ENCODE measurements around the gene SIPA1L3. TPM values are rescaled to one million over a fixed set of nuclear protein-coding genes. Genes with fewer than 3 reads are reported as not detected.

Gene SIPA1L3
- total RNA-seq, 1 donor from 2014 or later: 77.2 TPM

- DNase-seq (ENCODE audit: low read depth): no peak
Measured at GRCh38 chr19:37947778-37948177, 40.8 kb downstream of the SIPA1L3 start.

GRCh38 chr19:37948362-37948761 lies 41.4 kb downstream of the SIPA1L3 start:
- peak; percentile 82 for DNase-seq (ENCODE audit: low read depth)

DNA sequence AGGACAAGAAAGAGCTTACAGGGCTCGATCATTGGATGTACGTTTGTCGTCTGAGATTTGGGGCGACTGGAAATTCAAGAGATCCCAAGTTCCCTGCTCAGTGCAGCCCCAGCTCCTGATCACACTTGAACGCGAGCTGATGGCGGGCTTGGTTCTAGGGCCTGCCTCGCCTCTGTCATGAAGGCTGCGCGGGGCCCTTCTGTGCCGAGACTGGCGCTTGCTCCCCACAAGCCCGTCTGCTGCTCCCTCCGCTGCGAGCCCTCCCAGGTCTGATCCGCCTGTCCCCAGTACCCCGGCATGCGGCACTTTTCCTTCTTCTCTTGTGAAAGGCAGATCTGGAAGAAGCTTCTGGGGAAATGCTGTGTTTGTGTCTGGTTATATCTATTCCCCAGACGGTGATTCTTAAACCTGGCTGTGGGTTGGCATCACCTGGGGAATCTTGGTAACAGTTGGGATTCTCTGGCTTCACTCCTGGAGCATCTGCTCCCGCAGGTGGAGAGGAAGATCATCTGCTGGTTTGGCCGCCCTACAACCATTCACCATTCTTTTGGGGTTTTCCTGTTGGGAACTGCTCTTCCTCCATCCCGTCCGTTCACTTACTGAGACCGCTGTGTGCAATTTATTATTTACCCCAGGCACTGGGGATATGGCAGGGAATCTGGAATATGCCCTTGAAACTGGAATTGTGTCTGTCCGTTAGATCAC lies 43.6 kb downstream of the SIPA1L3 start:
- DNase-seq (ENCODE audit: low read depth): no peak

GRCh38 chr19:37951816-37952210 lies 44.8 kb downstream of the SIPA1L3 start:
- peak; percentile 38 for DNase-seq (ENCODE audit: low read depth)

DNA sequence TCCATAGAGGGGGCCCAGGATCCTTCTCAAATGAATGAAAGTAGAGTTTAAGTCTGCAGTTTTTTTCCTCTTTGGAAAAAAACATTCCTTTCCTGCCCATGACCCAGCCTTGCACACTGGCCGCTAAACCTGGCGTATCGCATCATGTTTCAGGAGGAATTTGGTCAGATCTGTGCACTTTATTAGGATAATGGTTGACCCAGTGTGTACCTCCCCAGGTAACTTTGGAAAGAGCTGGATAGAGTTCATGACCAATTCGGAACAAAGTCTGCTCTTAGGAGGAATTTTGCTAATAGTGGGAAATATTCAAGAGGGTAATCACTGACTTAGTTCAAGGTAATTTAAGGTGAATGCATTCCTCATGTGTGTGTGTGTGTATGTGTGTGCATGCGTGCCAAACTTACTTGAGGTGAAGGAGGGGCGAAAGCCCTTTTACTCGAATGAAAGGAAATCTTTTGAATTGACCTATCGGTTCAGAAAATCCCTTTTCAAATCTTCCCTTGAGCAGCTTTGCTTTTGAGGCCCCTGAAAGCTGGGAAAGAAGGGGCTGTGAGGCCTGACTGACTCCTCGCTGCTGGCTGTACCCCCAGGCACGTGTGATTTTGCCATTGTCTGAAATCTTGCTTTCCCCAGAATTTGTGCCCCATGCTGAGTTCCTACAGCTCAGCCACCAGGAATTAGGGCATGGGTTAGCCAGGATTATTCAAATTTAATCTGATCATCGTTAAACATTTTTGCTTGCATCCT lies 46.3 kb downstream of the SIPA1L3 start:
- DNase-seq (ENCODE audit: low read depth): peak; percentile 79

DNA sequence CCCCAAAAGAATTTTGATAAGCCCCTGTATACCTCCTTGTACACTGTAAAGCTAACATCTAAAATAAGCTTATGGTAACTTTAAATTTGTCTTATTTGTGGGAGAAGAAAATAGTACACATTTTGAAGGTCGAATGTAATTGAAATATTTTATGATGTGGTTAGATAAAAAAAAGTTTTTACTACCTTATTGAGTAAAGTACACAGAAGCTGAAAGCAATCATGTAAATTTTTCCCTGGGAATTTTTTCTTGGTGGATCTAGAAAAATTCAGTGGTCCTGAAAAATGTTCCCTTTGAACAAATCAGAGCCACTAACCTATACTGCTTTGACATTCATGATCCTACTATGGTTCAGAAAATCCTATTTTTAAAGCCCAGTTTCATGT lies 46.9 kb downstream of the SIPA1L3 start:
- DNase-seq (ENCODE audit: low read depth): peak; percentile 27

- no peak for DNase-seq (ENCODE audit: low read depth)
Measured at GRCh38 chr19:37954421-37954874, 47.4 kb downstream of the SIPA1L3 start.

DNA sequence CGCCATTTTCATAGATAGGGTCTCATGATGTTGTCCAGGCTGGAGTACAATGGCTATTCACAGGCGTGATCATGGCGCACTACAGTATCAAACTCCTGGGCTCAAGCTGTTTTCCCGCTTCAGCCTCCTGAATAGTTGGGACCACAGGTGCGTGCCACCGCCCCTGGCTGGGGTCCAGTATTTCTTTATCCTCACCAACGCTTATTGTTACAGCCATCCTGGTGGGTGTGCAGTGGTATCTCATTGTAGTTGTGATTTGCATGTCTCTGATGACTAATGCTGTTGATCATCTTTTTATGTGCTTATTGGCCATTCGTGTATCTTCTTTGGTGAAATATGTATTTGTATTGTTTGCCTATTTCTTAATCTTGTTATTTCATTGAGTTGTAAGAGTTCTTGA lies 49.0 kb downstream of the SIPA1L3 start:
- DNase-seq (ENCODE audit: low read depth): no peak

- no peak for DNase-seq (ENCODE audit: low read depth)
Measured at GRCh38 chr19:37957176-37957575, 50.2 kb downstream of the SIPA1L3 start.

DNA sequence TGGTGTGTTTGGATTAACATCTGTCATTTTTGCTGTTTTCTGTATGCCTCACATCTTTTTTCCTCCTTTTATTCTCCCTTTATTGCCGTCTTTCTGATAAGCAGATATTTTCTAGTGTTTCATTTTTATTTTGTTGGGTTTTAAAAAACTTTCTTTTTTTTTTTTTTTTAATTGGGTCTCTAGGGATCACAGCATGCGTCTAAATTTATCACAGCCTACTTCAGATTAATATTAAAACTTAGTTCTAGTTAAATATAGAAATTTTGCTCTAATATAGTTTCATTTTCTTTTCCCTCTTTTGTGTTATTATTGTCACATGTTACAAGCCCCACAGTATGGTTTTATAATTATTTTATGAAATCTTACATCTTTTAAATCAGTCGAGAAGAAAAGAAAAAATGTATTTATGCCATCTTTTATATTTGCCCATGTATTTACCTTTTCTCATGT lies 52.7 kb downstream of the SIPA1L3 start:
- DNase-seq (ENCODE audit: low read depth): no peak

GRCh38 chr19:37961198-37961597 lies 54.2 kb downstream of the SIPA1L3 start:
- DNase-seq (ENCODE audit: low read depth): no peak

DNA sequence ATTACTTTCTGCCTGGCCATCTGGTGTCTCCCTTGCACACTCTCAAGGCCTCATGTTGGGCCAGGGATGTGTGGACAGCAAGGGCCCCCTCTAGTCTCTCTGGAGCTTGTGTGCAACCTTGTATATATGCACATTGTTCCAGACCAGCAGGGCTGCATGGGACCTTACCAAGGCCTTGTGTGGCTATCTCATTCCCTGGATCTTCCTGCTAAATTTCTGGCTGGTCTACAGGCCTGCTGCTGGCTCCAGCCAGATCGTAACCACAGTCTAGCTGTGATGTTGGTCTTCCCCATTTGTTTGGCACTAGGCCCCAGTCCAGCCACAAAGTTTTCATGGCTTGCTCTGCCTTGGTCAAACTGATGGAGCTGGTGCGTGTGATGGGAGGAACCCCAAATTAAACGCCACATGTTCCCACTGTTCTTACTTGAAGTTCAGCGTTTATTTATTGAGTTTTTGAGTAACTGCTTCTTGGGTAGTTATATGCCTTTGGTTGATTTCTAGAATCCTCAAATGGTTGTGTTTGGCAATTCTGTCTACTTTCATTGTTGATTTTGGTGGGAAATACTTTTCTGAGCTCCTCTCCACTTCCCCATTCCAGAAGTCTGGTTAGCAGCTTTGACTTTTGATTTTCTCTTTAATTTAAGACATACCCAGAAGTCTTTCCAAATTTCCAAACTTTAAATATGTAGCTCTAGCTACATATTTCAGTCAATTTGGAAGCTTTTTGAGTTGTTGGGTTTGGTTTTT lies 56.4 kb downstream of the SIPA1L3 start:
- no peak for DNase-seq (ENCODE audit: low read depth)

DNA sequence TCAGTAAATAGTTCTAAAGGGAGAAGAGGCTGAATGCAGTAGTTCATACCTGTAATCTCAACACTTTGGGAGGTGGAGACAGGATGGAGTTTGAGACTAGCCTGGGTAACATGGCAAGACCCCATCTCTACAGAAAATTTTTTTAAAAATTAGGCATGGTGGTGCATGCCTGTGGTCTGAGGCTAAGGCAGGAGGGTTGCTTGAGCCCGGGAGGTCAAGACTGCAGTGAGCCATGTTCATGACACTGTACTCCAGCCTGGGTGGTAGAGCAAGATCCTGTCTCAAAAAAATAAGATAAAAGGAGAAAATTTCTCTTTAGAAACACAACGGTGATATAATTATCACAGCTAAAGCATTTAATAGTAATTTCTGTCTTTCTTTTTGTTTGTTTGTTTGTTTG lies 57.1 kb downstream of the SIPA1L3 start:
- no peak for DNase-seq (ENCODE audit: low read depth)

- no peak for DNase-seq (ENCODE audit: low read depth)
Measured at GRCh38 chr19:37966211-37966661, 59.2 kb downstream of the SIPA1L3 start.

DNA sequence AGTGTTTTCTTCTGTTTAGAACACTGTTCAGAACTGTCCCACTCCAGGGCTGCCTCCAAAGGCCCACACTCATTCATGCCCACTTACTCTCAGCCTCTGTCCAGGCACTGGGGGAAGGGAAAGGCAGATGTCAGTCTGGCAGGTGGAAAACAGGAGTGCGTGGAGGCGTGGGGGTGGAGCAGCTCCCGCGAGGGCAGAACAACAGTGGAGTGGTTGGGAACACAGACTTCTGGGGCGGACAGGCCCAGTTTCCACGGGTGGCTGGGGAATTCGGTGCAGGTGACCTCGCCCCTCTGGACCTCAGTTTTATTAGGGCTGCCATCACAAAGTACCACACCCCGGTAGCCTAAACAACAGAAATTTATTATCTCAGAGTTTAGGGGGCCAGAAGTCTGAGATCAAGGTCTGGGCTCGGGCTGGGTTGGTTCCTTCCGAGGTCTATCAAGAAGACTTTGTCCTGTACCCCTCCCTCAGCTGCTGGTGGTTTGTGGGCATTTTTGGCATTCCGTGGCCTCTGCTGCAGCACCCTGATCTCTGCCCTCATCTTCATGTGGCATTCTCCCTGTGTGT lies 59.7 kb downstream of the SIPA1L3 start:
- DNase-seq (ENCODE audit: low read depth): peak; percentile 71

GRCh38 chr19:37969695-37970094 lies 62.7 kb downstream of the SIPA1L3 start:
- no peak for DNase-seq (ENCODE audit: low read depth)

DNA sequence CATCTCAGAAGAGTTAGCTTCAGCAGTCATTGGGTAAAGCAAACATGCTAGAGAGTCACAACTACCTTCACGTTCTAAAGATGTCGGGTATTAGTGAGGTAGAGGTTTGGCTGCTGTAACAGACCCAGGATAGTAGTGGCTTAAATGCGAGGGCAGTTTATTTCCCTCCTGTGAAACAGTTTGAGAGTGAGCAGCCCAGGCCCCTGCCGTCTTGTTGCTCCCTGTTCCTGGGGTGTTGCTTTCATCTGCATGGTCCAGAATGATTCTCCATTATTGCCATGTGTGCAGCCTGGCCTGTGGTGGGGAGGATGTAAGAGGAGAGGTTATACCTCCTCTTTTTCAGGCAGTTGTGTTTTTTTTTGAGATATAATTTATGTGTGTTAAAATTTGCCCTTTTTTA lies 63.7 kb downstream of the SIPA1L3 start:
- no peak for DNase-seq (ENCODE audit: low read depth)

DNA sequence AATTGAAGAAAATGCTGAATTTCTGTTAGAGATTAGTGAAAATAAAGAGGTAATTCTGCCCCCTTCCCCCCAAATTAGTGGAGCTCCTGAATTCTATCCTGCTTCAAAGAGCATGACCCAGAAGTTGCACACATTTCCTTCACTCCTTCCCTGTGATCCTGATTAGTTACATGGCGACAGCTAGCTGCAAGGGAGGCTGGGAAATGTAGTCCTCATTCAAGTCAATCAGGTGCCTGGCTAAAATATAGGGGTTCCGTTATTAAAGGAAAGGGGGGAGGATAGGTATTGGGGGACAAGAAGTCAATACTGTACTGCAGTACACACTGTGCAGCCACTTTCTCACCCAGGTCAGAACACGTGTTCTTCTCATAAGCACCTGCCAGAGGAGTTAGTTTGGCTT lies 65.8 kb downstream of the SIPA1L3 start:
- DNase-seq (ENCODE audit: low read depth): no peak

DNA sequence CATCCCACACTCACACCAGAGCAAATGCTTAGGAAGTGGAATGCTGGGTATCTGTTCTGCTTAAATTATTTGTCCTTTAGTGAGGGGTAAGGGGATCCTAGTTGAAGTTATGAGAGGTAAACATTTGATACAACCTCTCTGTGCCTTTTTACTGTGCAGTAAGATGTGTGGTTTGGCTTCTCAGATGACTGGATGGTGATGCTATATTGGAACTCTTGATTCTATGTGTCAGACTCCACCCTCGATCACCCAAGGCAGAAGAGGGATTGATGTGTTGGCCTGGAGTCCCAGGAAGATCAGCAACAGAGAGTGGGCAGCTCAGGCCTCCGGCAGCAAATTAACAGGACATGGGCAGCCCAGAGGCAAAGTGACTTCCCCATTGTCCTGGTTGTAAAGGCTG lies 66.7 kb downstream of the SIPA1L3 start:
- no peak for DNase-seq (ENCODE audit: low read depth)

- no peak for DNase-seq (ENCODE audit: low read depth)
Measured at GRCh38 chr19:37975071-37975470, 68.1 kb downstream of the SIPA1L3 start.

DNA sequence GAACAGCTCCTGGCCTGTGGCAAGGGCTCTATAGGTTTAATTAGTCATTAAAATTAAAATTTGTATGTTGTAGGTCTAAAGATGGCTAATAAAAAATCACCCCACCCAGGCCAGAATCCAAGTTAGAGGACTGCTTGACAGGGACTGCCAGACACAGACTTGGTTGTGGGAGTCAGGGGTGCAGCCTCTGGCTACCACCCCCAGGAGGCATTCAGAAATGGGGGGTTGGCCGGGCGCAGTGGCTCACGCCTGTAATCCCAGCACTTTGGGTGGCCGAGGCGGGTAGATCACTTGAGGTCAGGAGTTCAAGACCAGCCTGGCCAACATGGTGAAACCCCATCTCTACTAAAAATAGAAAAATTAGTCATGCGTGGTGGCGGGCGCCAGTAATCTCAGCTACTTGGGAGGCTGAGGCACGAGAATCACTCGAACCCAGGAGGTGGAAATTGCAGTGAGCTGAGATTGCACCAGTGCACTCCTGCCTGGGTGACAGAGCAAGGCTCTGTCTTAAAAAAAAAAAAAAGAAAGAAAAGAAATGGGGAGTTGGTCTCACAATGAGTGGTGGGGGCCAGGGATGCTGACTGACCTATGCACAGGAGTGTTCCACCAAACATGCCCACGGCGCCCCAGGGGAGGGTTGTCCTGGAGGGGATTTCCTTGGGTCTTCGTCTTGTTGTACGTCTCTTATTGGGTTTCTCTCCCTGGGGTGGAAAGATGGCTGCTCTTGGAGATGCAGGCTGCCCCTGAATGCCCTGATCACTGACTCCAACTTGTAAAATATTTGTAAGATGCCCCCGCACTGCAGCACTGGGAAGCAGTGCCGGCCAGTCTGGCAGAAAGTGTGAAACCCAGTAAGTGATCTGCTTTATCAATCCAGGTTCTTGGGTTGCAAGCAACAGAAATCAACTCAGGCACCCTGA lies 68.8 kb downstream of the SIPA1L3 start:
- no peak for DNase-seq (ENCODE audit: low read depth)
